HEK293T (cell line): Measurements from ENCODE around the gene OGDH.

Experiments used
- ARNT ChIP-seq: fragments of 450-650 bp; IDR thresholded peaks from 2 replicates; pipeline ENCODE4 v1.6.1; 2017; ENCODE audit warnings: mild to moderate bottlenecking
- ELF4 ChIP-seq: fragments of 450-650 bp; IDR thresholded peaks from 2 replicates; pipeline ENCODE4 v1.6.1; 2017; ENCODE audit warnings: antibody characterized with exemption
- HDGF ChIP-seq: fragments of 450-650 bp; IDR thresholded peaks from 2 replicates; pipeline ENCODE4 v1.6.1; 2017; ENCODE audit warnings: antibody characterized with exemption, borderline replicate concordance
- NFRKB ChIP-seq: fragments of 450-650 bp; IDR thresholded peaks from 2 replicates; pipeline ENCODE4 v1.6.1; 2016; ENCODE audit warnings: mild to moderate bottlenecking, moderate library complexity
- PKNOX1 ChIP-seq: fragments of 450-650 bp; IDR thresholded peaks from 2 replicates; pipeline ENCODE4 v1.6.1; 2016
- SP1 ChIP-seq: fragments of 450-650 bp; IDR thresholded peaks from 2 replicates; pipeline ENCODE4 v1.6.1; 2017

GRCh38 chr7:44727158-44727936, 120.9 kb downstream of the OGDH start:
- TF ChIP-seq PKNOX1 (no peak), HDGF (no peak), ELF4 (no peak), SP1 (no peak), ARNT (no peak), NFRKB (no peak)
